Endothelial cell of umbilical vein (primary cell): ENCODE measurements around the gene KLK5.

Experiments used
- EZH2 ChIP-seq: IDR thresholded peaks from 2 replicates; pipeline ENCODE4 v1.6.1; 2012; ENCODE audit warnings: borderline replicate concordance, low read depth, mild to moderate bottlenecking, moderate library complexity, low read length, inconsistent platforms; ENCODE audit not compliant: severe bottlenecking
- GATA2 ChIP-seq: IDR thresholded peaks from 2 replicates; pipeline ENCODE4 v1.7.0; 2011; ENCODE audit warnings: low read depth, mild to moderate bottlenecking, moderate library complexity, mixed read lengths, low read length; ENCODE audit not compliant: insufficient read length, insufficient read depth
- JUN ChIP-seq: IDR thresholded peaks from 2 replicates; pipeline ENCODE4 v1.6.1; 2011; ENCODE audit warnings: borderline replicate concordance, low read depth; ENCODE audit not compliant: insufficient read length, insufficient read depth
- MYC ChIP-seq: IDR thresholded peaks from one replicate; pipeline ENCODE4 v1.6.1; 2011; ENCODE audit warnings: mild to moderate bottlenecking, low read depth, low read length
- POLR2A ChIP-seq: IDR thresholded peaks from 2 replicates; pipeline ENCODE4 v1.6.1; 2012; ENCODE audit warnings: low read depth, mild to moderate bottlenecking, control low read depth, low read length
- POLR2AphosphoS5 ChIP-seq: IDR thresholded peaks from 2 replicates; pipeline ENCODE4 v1.6.1; 2012; ENCODE audit warnings: low read depth, mild to moderate bottlenecking, control low read depth, low read length, moderate library complexity; ENCODE audit not compliant: insufficient read depth
- TF ChIP-seq, protein P1 (sequence below), 2 donors: IDR thresholded peaks; 1 replicate in 1 of 2; 2 replicates in 1 of 2; pipeline ENCODE4 v1.5.1; 2011; ENCODE audit warnings: low read length in 2 of 2, mild to moderate bottlenecking in 2 of 2, moderate library complexity in 2 of 2, control low read depth in 1 of 2, inconsistent platforms in 1 of 2, low read depth in 1 of 2; ENCODE audit not compliant: insufficient read depth in 1 of 2; ENCODE audit errors: extremely low read depth in 1 of 2
- TF ChIP-seq, protein P2 (sequence below): IDR thresholded peaks from 2 replicates; pipeline ENCODE4 v1.6.1; 2011; ENCODE audit not compliant: insufficient read depth, insufficient read length

DNA sequence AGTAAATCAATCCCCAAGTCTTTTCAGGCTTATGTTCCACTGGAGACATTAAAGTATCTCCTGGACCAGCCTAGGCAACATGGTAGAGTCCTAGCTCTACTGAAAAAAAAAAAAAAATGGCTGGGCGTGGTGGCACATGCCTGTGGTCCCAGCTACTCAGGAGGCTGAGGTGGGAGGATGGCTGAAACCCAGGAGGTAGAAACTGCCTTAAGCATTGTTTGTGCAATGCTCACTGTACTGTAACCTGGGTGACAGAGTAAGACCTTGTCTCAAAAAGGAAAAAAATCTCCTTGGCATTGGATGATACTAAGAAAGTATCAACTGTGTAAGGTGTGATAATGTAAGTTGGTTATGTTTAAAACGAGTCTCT lies 39.8 kb upstream of the KLK5 start:
- TF ChIP-seq, protein P1, sequence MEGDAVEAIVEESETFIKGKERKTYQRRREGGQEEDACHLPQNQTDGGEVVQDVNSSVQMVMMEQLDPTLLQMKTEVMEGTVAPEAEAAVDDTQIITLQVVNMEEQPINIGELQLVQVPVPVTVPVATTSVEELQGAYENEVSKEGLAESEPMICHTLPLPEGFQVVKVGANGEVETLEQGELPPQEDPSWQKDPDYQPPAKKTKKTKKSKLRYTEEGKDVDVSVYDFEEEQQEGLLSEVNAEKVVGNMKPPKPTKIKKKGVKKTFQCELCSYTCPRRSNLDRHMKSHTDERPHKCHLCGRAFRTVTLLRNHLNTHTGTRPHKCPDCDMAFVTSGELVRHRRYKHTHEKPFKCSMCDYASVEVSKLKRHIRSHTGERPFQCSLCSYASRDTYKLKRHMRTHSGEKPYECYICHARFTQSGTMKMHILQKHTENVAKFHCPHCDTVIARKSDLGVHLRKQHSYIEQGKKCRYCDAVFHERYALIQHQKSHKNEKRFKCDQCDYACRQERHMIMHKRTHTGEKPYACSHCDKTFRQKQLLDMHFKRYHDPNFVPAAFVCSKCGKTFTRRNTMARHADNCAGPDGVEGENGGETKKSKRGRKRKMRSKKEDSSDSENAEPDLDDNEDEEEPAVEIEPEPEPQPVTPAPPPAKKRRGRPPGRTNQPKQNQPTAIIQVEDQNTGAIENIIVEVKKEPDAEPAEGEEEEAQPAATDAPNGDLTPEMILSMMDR (IDR thresholded peaks at IDR 0.05; ENCODE audit: extremely low read depth in 1 of 2, insufficient read depth in 1 of 2, low read depth in 1 of 2, low read length in 2 of 2), result no peak
- TF ChIP-seq POLR2AphosphoS5 (no peak), MYC (no peak), EZH2 (no peak), POLR2A (no peak), JUN (no peak), GATA2 (no peak)
- TF ChIP-seq, protein P2, sequence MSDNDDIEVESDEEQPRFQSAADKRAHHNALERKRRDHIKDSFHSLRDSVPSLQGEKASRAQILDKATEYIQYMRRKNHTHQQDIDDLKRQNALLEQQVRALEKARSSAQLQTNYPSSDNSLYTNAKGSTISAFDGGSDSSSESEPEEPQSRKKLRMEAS, result no peak
